HCT116 (cell line): ENCODE data around the gene ADCY6. TPM values are rescaled to one million over a fixed set of nuclear protein-coding genes. Genes with fewer than 3 reads are reported as not detected.

Experiments
- ATAC-seq: fragments of 200-7000 bp; cut with Tn5 transposase; 2 replicates; pipeline ENCODE4 v1.9.1; 2020; ENCODE audit warnings: mild to moderate bottlenecking, moderate library complexity
- BruUV-seq: library from RNA; stranded (reverse); fragments of 400-500 nt; replicated peaks from 2 replicates; lab custom pipeline; 2021; lab: Mats Ljungman, UMichigan
- CTCF ChIA-PET: fragments of 300-600 bp; sonication (Branson Sonifier 250); formaldehyde crosslinking; loops from one replicate; lab custom pipeline; 2021; ENCODE audit warnings: antibody characterized with exemption; lab: Charles Lee
- POLR2A ChIA-PET: fragments of 300-600, 350-600 bp; sonication (Branson Sonifier 250); formaldehyde crosslinking; loops from one replicate; lab custom pipeline; 2021; ENCODE audit warnings: antibody characterized with exemption; lab: Charles Lee
- RAD21 ChIA-PET, 2 experiments: fragments of 300-600 bp; sonication (Branson Sonifier 250); formaldehyde crosslinking; loops; one replicate each; lab custom pipeline; 2023; ENCODE audit warnings: low total read pairs in 2 of 2; ENCODE audit not compliant: uncharacterized antibody in 2 of 2, unreplicated experiment in 2 of 2, low non-redundant PET in 1 of 2; lab: Charles Lee
- DNase-seq: peaks from one replicate; pipeline ENCODE4 v3.0.0-alpha.2; 2010; ENCODE audit warnings: low read depth, low spot score
- H2AFZ ChIP-seq: fragments of 200-600 bp; shearing (Covaris generic), sonication (generic); 2 replicates; pipeline ENCODE4 v1.6.1; 2017; ENCODE audit warnings: low read depth, mixed run types, mixed read lengths, antibody characterized with exemption, low read length; ENCODE audit not compliant: poor library complexity, severe bottlenecking
- H3K27ac ChIP-seq: 2 replicates; pipeline ENCODE4 v1.5.1; 2012; ENCODE audit warnings: low read depth, low read length
- H3K27me3 ChIP-seq: fragments of 200-600 bp; sonication (generic); 2 replicates; pipeline ENCODE4 v1.6.1; 2016; ENCODE audit warnings: mixed run types, low read length, mixed read lengths; ENCODE audit not compliant: insufficient read depth
- H3K36me3 ChIP-seq, 2 experiments: fragments of 200-500 bp in 1 of 2; fragments of 200-600 bp in 1 of 2; sonication (Bioruptor generic) in 1 of 2; sonication (generic) in 1 of 2; 2 replicates each; pipeline versions ENCODE4 v1.5.1 to v1.6.1; 2014 to 2016; ENCODE audit warnings: low read length in 2 of 2, inconsistent platforms in 1 of 2, mixed read lengths in 1 of 2, mixed run types in 1 of 2; ENCODE audit not compliant: insufficient read depth in 2 of 2, control insufficient read depth in 1 of 2
- H3K4me1 ChIP-seq, 2 experiments: fragments of 200-600 bp in 1 of 2; sonication (generic) in 1 of 2; 2 replicates each; pipeline versions ENCODE4 v1.5.1 to v1.6.1; 2012 to 2017; ENCODE audit warnings: low read length in 2 of 2, inconsistent platforms in 1 of 2, mild to moderate bottlenecking in 1 of 2, mixed read lengths in 1 of 2, mixed run types in 1 of 2, moderate library complexity in 1 of 2; ENCODE audit not compliant: insufficient read depth in 2 of 2, control insufficient read depth in 1 of 2
- H3K4me2 ChIP-seq: fragments of 200-600 bp; sonication (generic); 2 replicates; pipeline ENCODE4 v1.6.1; 2017; ENCODE audit warnings: mixed run types, low read length, mixed read lengths
- H3K4me3 ChIP-seq, 2 experiments: fragments of 200-600 bp in 1 of 2; sonication (generic) in 1 of 2; replicated peaks in 1 of 2; 2 replicates each; pipeline ENCODE4 v1.5.1; 2011 to 2016; ENCODE audit warnings: low read length in 2 of 2, control low read depth in 1 of 2, low read depth in 1 of 2, mild to moderate bottlenecking in 1 of 2, mixed read lengths in 1 of 2, mixed run types in 1 of 2
- H3K79me2 ChIP-seq: fragments of 200-600 bp; sonication (generic); 2 replicates; pipeline ENCODE4 v1.6.1; 2017; ENCODE audit warnings: mild to moderate bottlenecking, mixed run types, low read length, moderate library complexity, mixed read lengths; ENCODE audit not compliant: insufficient read depth
- H3K9ac ChIP-seq: fragments of 200-600 bp; sonication (generic); 2 replicates; pipeline ENCODE4 v1.6.1; 2016; ENCODE audit warnings: low read length, mixed read lengths
- H3K9me2 ChIP-seq: fragments of 200-600 bp; sonication (generic), shearing (Covaris generic); 2 replicates; pipeline ENCODE4 v1.6.1; 2017; ENCODE audit warnings: mixed run types, mild to moderate bottlenecking, moderate library complexity; ENCODE audit not compliant: insufficient read depth
- H3K9me3 ChIP-seq, 2 experiments: fragments of 200-500 bp in 1 of 2; fragments of 200-600 bp in 1 of 2; sonication (Bioruptor generic) in 1 of 2; sonication (generic) in 1 of 2; 2 replicates each; pipeline ENCODE4 v1.6.1; 2014 to 2017; ENCODE audit warnings: low read length in 2 of 2, mixed read lengths in 2 of 2, inconsistent platforms in 1 of 2, low read depth in 1 of 2, mild to moderate bottlenecking in 1 of 2, mixed run types in 1 of 2, moderate library complexity in 1 of 2; ENCODE audit not compliant: control insufficient read depth in 1 of 2, insufficient read depth in 1 of 2
- H4K20me1 ChIP-seq: fragments of 200-600 bp; sonication (generic), shearing (Covaris generic); 2 replicates; pipeline ENCODE4 v1.6.1; 2017; ENCODE audit warnings: mixed run types, mild to moderate bottlenecking, moderate library complexity; ENCODE audit not compliant: insufficient read depth
- EGR1 ChIP-seq: IDR thresholded peaks from 2 replicates; pipeline ENCODE4 v1.6.1; 2012; ENCODE audit warnings: low read depth
- ELF1 ChIP-seq: IDR thresholded peaks from 2 replicates; pipeline ENCODE4 v1.6.1; 2012; ENCODE audit warnings: low read depth, borderline replicate concordance
- FOSL1 ChIP-seq: IDR thresholded peaks from 2 replicates; pipeline ENCODE4 v1.6.1; 2012; ENCODE audit warnings: low read depth
- SIN3A ChIP-seq: IDR thresholded peaks from 2 replicates; pipeline ENCODE4 v1.6.1; 2012; ENCODE audit warnings: low read depth
- YY1 ChIP-seq: IDR thresholded peaks from 2 replicates; pipeline ENCODE4 v1.6.1; 2011; ENCODE audit warnings: low read length, low read depth, moderate library complexity, mild to moderate bottlenecking; ENCODE audit not compliant: insufficient replicate concordance; ENCODE audit errors: extremely low read depth
- ZFX ChIP-seq: fragments of 450-650 bp; IDR thresholded peaks from 2 replicates; pipeline ENCODE4 v1.6.1; 2017
- intact Hi-C: fragments of 100-400 bp; cut with micrococcal nuclease; formaldehyde crosslinking; loops from 2 replicates; pipeline ENCODE4 v1.10.0; 2022
- total RNA-seq: library from RNA; stranded (reverse); gene quantifications from one replicate; pipeline ENCODE4 v1.2.1, GENCODE V29; 2021; ENCODE audit not compliant: unreplicated experiment
- TF ChIP-seq, protein P1 (sequence below): IDR thresholded peaks from 2 replicates; pipeline ENCODE4 v1.6.1; 2011; ENCODE audit warnings: mild to moderate bottlenecking, low read length, moderate library complexity; ENCODE audit not compliant: insufficient replicate concordance; ENCODE audit errors: extremely low read depth
- TF ChIP-seq, protein P2 (sequence below): IDR thresholded peaks from 2 replicates; pipeline ENCODE4 v1.6.1; 2012
- TF ChIP-seq, protein P3 (sequence below), 3 experiments: fragments of 200-600 bp in 1 of 3; sonication (generic) in 1 of 3; IDR thresholded peaks in 2 of 3; conservative IDR thresholded peaks in 1 of 3; 2 replicates each; pipeline ENCODE4 v1.5.1; 2012 to 2017; ENCODE audit warnings: low read depth in 2 of 3, low read length in 2 of 3, antibody characterized with exemption in 1 of 3, borderline replicate concordance in 1 of 3, control low read depth in 1 of 3, mild to moderate bottlenecking in 1 of 3, mixed read lengths in 1 of 3, mixed run types in 1 of 3, moderate library complexity in 1 of 3; ENCODE audit not compliant: insufficient read depth in 1 of 3

ADCY6 gene
- total RNA-seq, 1 experiment from 2014 or later = 24.9 TPM

DNA sequence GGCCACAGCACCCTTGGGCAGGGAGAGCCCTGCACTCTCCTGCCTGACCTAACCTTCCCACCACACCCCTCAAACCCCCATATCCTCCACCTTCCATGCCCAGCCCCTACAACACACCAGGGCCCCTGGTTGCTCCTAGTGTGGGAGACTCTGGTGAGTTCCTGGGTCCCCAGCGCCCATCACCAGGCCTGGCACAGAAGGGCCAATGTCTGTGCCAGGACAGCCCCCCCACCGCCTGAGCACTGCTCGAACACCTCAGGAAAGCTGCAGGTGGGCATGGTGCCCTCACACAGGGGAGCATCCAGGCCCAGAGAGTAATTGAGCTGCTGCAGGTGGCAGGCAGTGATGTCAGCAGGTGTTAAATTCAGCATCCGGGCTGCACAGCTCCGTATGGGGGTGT is 15.2 kb downstream of the ADCY6 start:
- ATAC-seq = no peak
- no peak overlapping the region for H2AFZ ChIP-seq
- TF ChIP-seq, protein P1, sequence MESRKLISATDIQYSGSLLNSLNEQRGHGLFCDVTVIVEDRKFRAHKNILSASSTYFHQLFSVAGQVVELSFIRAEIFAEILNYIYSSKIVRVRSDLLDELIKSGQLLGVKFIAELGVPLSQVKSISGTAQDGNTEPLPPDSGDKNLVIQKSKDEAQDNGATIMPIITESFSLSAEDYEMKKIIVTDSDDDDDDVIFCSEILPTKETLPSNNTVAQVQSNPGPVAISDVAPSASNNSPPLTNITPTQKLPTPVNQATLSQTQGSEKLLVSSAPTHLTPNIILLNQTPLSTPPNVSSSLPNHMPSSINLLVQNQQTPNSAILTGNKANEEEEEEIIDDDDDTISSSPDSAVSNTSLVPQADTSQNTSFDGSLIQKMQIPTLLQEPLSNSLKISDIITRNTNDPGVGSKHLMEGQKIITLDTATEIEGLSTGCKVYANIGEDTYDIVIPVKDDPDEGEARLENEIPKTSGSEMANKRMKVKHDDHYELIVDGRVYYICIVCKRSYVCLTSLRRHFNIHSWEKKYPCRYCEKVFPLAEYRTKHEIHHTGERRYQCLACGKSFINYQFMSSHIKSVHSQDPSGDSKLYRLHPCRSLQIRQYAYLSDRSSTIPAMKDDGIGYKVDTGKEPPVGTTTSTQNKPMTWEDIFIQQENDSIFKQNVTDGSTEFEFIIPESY = no peak
- TF ChIP-seq, protein P2, sequence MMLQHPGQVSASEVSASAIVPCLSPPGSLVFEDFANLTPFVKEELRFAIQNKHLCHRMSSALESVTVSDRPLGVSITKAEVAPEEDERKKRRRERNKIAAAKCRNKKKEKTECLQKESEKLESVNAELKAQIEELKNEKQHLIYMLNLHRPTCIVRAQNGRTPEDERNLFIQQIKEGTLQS = no peak
- TF ChIP-seq SIN3A (no peak), YY1 (no peak), ELF1 (no peak), EGR1 (no peak), ZFX (no peak), FOSL1 (no peak)
- TF ChIP-seq, protein P3, sequence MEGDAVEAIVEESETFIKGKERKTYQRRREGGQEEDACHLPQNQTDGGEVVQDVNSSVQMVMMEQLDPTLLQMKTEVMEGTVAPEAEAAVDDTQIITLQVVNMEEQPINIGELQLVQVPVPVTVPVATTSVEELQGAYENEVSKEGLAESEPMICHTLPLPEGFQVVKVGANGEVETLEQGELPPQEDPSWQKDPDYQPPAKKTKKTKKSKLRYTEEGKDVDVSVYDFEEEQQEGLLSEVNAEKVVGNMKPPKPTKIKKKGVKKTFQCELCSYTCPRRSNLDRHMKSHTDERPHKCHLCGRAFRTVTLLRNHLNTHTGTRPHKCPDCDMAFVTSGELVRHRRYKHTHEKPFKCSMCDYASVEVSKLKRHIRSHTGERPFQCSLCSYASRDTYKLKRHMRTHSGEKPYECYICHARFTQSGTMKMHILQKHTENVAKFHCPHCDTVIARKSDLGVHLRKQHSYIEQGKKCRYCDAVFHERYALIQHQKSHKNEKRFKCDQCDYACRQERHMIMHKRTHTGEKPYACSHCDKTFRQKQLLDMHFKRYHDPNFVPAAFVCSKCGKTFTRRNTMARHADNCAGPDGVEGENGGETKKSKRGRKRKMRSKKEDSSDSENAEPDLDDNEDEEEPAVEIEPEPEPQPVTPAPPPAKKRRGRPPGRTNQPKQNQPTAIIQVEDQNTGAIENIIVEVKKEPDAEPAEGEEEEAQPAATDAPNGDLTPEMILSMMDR (IDR thresholded peaks at IDR 0.05 in 2 of 3, conservative IDR thresholded peaks at IDR 0.05 in 1 of 3; ENCODE audit: borderline replicate concordance in 1 of 3, insufficient read depth in 1 of 3, low read depth in 2 of 3, low read length in 2 of 3) = no peak
- TF ChIP-seq, all 23 proteins: peak for 0
- peaks cover 17 to 27% of the 10 kb centered on the region in 2 experiments; a peak in 3 of 4 replicates for H3K36me3 ChIP-seq
- H3K9me2 ChIP-seq = no peaks in the 10 kb centered on the region
- DNase-seq = no peak
- no peaks in the 10 kb centered on the region for H3K27me3 ChIP-seq
- no TSS peak for BruUV-seq
- RAD21 ChIA-PET = no interaction called here
- no peaks in the 10 kb centered on the region for H4K20me1 ChIP-seq
- no peak overlapping the region for H3K4me2 ChIP-seq
- H3K4me3 ChIP-seq = no peak overlapping the region
- CTCF ChIA-PET = no interaction called here
- POLR2A ChIA-PET = no interaction called here
- intact Hi-C loops = no loop called here
- no peak overlapping the region for H3K27ac ChIP-seq
- H3K9me3 ChIP-seq = no peaks in the 10 kb centered on the region
- H3K79me2 ChIP-seq = no peaks in the 10 kb centered on the region
- H3K4me1 ChIP-seq = no peaks in the 10 kb centered on the region
- H3K9ac ChIP-seq = no peak overlapping the region
